Stimulated activated CD4-positive, alpha-beta T cell treated with anti-CD3 and anti-CD28 coated beads, Interleukin-4, amount 100 ng/mL, for 1 hour (primary cell): ENCODE data around the gene ERVH48-1.
"Not testable (repeated sequence)": the region's sequence is repeated elsewhere in the genome, so short reads cannot be mapped to it uniquely, and the experiment has no call there.

Source experiments
- DNase-seq: peaks from one replicate; pipeline ENCODE4 v3.0.0-alpha.2; 2020

ERVH48-1 gene

GRCh38 chr21:42925114-42925926 is at the start of gene ERVH48-1:
Gene ERVH48-1, minus strand, starts transcription at chr21:42925630. Its CDS starts 6,624 bp downstream, at chr21:42919006.
- no peak for DNase-seq

- peak; percentile 99 for DNase-seq
These were observed 48.8 kb upstream of the ERVH48-1 start, which contains the start of gene PKNOX1 for GRCh38 chr21:42973991-42974831. Gene PKNOX1, plus strand, starts transcription at chr21:42974562. Its CDS starts 29,820 bp downstream, at chr21:43004382.

- DNase-seq, result peak; percentile 3
These were observed 48.0 kb upstream of the ERVH48-1 start for GRCh38 chr21:42973309-42973990.

- no peak for DNase-seq
These were observed 46.5 kb upstream of the ERVH48-1 start for GRCh38 chr21:42971897-42972275.

GRCh38 chr21:42970946-42971653 is 45.7 kb upstream of the ERVH48-1 start:
- DNase-seq, result no peak

- DNase-seq, result no peak
These were observed 43.8 kb upstream of the ERVH48-1 start for GRCh38 chr21:42969193-42969600.

- not testable (repeated sequence) for DNase-seq
These were observed 42.2 kb upstream of the ERVH48-1 start for GRCh38 chr21:42967616-42968015.

- DNase-seq, result no peak
These were observed 39.8 kb upstream of the ERVH48-1 start for GRCh38 chr21:42965211-42965560.

- no peak for DNase-seq
These were observed 39.2 kb upstream of the ERVH48-1 start for GRCh38 chr21:42964546-42965210.

GRCh38 chr21:42964086-42964485 is 38.7 kb upstream of the ERVH48-1 start:
- no peak for DNase-seq

GRCh38 chr21:42962380-42963007 is 37.1 kb upstream of the ERVH48-1 start:
- DNase-seq, result no peak

GRCh38 chr21:42959728-42960127 is 34.3 kb upstream of the ERVH48-1 start:
- no peak for DNase-seq

GRCh38 chr21:42958122-42958521 is 32.7 kb upstream of the ERVH48-1 start:
- not testable (repeated sequence) for DNase-seq

- no peak for DNase-seq
These were observed 31.6 kb upstream of the ERVH48-1 start for GRCh38 chr21:42956824-42957630.

- DNase-seq, result not testable (repeated sequence)
These were observed 25.8 kb upstream of the ERVH48-1 start for GRCh38 chr21:42951193-42951592.

GRCh38 chr21:42949094-42949755 is 23.8 kb upstream of the ERVH48-1 start:
- DNase-seq, result not testable (repeated sequence)

GRCh38 chr21:42942244-42942643 is 16.8 kb upstream of the ERVH48-1 start:
- DNase-seq, result no peak

GRCh38 chr21:42941696-42942085 is 16.3 kb upstream of the ERVH48-1 start:
- no peak for DNase-seq

GRCh38 chr21:42939582-42940413 is 14.4 kb upstream of the ERVH48-1 start:
- no peak for DNase-seq
